Stimulated activated CD8-positive, alpha-beta memory T cell treated with anti-CD3 and anti-CD28 coated beads, Interleukin-4, amount 100 ng/mL, for 48 hours (primary cell): ENCODE measurements around the gene WDR73.
"Not testable (repeated sequence)": the region's sequence is repeated elsewhere in the genome, so short reads cannot be mapped to it uniquely, and the experiment has no call there.

Source experiments
- DNase-seq: peaks from one replicate; pipeline ENCODE4 v3.0.0-alpha.2; 2020

The WDR73 gene

DNA sequence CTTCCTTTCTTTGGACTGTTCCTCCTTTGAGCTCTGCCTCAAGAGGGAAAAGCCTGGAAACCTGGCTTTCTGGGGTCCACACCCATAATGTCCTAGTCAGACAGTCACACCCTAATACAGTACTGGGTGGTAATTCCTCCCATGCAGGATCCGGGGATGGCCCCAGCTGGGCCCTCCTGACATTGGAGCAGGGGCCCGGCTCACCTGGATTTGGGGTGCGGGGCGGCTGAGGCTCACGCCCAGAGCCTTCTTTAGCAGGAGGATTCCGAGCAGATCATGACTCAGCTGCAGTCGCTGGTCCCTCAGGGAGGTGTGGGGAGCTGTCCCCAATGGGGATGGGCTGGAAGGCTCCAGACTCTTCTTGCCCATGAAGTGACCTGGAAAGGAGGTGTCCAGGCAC is 2.9 kb upstream of the WDR73 start:
- no peak for DNase-seq

DNA sequence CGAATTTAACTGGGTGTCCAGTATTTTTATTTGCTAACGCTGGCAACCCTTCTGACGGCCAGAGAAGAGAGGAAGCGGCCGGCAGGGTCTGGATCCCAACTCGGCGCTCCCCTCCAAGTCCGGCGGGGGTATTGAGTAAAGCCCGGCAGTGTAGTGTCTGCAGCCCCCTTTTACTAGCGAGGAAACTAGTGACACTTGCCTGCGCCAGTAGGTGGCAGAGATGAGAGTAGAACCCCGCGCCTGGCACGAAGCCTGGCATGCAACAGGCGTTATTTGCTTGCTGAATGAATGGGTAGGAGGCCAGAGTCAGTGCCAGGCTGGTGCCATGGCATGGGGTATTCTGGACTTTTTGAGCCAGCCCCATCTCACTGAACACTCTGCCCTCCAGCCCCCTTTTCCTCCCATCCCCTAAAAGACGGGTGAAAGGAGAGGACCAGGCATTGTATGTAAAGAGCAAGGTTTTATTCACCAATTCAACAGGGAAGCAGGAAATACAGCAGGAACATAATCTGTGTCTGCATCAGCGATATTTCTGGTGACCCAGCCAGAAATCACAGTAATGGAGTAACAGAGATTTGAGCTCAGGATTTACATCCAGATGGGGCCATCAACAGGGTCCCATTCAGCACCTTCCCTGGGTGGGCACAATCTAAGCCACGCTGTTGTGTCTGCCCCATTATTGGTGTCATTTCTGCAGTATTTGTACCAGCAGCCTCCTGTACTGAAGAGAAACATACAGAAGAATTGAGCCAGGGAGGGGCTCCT is 788 bp upstream of the WDR73 start:
- DNase-seq, result peak; percentile 83

DNA sequence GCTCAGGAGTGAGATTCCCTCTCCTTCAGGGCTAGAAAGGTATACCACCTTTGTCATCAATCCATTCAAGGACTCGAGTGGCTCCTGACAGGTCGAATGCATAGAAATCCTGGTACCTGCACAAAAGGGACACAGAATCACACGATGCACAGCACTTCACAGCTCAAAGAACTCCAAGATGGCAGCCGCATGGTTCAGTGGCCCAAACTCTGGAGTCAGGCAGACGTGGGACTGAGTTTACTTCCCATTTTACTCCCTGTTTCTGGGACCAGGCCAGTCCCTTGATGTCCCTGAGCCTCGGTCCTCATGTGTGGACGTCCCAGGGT is 536 bp downstream of the WDR73 start:
- no peak for DNase-seq

DNA sequence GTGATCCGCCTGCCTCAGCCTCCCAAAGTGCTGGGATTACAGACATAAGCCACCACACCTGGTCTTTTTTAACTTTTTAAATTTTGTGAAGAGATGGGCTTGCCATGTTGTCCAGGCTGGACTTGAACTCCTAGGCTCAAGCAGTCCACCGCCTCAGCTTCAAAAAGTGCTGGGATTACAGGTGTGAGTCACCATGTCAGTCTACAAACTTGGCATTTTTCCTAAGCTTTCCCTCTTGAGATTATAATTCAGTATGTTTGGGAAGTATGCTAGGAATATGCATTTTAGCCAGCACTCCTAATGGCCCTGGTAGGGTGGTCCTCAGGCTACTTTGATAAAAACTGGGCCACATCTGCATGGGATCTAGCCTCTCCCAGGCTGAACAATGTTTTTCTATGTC is 4.4 kb downstream of the WDR73 start:
- no peak for DNase-seq

DNA sequence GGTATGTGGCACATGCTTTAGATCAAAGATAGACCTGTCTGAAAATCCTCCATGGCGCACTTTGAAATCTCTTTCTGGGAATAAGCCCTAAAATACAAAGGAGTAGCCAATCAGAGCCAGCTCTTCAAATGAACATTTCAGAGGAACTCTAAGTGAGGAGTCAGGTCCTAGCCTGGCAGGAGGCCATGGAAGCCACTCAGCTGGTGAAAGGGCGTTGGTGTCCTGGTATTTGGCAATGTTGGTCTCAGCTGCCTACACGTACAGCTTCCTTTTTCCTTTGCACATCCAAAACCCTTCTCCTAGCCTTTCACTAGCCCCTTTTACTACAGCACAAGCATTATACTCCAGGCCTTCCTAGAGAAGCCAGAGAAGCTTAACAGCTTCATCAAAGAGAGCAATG is 5.5 kb downstream of the WDR73 start:
- DNase-seq, result no peak

DNA sequence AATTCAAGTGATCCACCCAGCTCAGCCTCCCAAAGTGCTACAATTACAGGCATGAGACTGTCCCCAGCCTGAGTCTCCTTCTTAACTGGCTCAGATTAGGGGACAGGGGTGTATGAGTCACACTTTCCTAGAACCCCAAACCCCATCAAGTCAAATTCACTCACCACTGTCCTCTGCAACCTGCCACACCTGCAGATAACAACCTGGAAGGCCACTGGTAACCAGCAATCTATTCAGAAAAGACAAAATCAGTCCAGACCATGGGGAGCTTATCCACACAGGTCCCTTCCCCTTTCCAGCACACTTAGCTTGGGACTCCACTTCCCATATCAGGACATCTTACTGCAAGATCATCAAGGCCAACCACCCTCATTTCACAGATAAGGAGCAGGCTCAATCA is 6.4 kb downstream of the WDR73 start:
- no peak for DNase-seq

DNA sequence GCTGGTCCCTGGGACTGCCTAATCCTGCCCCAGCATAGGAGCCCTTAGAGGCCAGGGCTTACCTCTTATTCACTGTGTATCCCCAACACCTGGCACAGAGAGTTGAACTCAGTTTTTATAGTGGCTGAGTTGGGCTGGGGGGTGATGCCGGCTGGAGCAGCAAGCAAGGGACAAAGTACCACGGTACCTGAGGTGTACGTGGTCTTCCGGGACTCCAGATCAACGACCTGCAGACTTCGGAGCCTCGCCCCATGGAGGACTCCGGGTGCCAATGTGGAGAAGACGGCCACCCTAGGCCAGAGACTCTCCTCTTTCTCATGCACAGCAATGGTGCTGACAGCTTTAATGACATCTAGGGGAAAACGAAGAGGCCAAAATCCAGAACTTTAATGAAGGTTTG is 8.1 kb downstream of the WDR73 start:
- DNase-seq, result no peak

DNA sequence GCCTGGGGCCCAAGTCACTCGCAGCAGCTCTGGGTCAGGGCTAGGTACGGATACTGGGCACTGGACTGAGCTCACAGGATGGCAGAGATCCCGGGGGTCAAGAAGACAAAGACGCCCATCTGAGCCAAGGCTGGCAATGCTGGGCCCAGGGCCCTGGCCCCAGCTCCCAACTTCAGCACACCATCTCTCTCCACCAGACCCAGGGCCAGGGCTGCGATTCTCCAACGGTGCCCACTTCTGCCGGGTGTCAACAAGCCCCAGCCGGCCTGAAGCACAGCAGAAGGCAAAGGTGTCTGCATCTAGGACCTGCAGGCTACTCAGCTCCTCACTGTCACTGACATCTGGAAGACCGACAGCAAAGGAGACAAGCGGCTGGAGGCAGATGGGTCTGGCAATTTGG is 8.6 kb downstream of the WDR73 start:
- no peak for DNase-seq

DNA sequence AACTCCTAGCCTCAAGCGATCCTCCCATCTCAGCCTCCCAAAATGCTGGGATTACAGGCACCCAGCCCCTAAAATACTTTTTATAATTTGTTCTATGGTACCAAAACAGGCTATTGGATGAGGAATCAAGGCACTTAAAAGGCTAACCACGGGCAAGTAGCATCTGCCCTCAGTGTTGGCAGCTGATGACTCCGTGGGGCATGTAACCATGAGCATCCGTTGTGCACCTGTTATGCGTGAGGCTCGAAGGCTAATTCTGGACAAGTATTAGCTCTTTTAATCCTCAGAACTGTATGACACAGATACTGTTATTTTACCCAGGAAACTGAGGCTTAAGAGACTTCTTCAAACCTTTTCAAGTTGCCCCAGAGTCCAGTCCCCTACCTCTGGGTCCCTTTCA is 10.2 kb downstream of the WDR73 start:
- no peak for DNase-seq

DNA sequence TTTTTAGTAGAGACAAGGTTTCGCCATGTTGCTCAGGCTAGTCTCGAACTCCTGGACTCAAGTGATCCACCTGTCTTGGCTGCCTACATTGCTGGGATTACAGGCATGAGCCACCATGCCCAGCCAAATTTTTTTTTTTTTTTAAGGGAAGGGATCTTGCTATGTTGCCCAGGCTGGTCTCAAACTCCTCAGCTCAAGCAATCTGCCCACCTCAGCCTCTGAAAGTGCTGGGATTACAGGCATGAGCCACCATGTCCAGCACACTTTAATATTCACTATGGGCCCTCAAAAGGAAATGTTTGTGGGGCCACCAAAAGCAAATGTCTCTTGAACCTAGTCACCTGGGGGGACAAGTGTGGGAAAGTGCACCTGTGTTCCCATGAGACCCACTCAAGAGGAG is 11.4 kb downstream of the WDR73 start:
- not testable (repeated sequence) for DNase-seq

DNA sequence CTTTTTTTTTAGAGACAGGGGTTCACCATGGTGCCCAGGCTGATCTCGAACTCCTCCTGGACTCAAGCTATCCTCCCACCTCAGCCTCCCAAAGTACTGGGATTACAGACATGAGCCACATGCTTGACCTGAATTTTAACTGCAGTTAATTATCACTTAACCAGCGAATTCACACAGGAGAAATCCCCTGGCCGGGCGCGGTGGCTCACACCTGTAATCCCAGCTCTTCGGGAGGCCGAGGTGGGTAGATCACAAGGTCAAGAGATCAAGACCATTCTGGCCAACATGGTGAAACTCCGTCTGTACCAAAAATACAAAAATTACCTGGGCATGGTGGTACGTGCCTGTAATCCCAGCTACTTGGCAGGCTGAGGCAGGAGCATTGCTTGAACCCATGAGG is 12.2 kb downstream of the WDR73 start:
- not testable (repeated sequence) for DNase-seq

DNA sequence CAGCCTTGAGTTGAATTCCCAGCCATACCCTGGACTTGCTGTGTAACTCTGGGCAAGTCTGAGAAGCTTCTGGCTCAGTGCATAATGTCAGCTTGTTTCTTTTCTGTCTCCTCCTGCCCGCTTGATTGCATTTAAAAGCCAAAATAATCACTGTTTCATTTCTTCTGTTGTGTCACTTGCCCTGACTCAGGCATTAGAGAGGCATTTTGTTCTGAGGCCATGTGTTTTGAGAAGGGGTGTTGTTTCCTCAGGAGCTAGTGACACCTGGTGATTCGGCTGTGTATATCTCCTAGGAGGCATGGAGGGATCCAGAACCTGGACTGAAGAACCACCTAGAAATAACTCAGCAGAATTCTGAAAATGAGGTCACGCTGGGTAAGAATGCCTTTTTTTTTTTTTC is 16.0 kb downstream of the WDR73 start:
- DNase-seq, result no peak

DNA sequence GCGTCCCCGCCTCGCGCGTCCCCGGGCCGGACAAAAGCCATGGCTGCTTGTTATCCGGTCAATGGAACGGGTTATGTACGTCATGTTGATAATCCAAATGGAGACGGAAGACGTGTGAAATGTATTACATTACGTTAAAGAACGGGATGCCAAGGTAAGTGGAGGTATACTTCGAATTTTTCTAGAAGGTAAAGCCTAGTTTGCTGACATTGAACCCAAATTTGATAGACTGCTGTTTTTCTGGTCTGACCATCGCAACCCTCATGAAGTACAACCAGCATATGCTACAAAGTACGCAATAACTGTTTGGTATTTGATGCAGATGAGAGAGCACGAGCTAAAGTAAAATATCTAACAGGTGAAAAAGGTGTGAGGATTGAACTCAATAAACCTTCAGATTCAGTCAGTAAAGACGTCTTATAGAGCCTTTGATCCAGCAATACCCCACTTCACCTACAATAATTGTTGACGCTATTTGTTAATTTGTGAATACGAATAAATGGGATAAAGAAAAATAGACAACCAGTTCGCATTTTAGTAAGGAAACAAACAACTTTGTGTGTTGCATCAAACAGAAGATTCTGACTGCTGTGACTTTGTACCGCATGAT is 19.8 kb downstream of the WDR73 start:
- no peak for DNase-seq

DNA sequence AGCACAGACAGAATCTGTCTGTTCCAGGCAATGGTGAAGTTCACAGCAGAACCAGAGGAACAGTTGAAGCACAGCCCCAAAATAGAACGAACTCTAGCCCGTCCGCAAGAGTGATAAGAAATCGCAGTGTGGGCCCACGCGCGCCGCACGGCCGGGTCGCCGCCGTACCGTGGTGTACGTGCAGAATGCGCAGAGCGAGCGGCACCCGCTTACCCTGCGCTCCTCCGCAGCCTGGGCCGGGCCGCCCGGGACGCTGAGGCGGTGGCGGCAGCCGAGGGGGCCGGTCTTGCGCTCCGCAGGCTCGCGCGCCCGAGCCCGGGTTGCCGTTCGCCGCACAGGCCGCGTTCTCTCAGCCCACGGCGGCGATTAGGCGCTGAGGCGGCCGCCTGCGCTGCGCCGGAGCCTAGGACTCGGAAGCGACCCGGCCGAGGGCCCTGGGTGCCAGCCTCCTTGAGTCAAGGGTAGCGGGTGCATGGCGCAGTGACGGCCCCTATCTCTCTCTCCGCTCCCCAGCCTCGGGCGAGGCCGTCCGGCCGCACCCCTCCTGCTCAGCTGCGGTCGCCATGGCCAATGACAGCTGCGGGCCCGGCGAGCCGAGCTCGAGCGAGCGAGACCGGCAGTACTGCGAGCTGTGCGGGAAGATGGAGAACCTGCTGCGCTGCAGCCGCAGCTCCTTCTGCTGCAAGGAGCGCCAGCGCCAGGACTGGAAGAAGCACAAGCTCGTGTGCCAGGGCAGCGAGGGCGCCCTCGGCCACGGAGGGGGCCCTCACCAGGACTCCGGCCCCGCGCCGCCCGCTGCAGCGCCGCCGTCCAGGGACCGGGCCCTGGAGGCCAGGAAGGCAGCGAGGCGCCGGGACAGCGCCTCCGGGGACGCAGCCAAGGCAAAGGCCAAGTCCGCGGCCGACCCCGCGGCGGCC is 20.5 kb downstream of the WDR73 start:
- DNase-seq, result peak; percentile 79

DNA sequence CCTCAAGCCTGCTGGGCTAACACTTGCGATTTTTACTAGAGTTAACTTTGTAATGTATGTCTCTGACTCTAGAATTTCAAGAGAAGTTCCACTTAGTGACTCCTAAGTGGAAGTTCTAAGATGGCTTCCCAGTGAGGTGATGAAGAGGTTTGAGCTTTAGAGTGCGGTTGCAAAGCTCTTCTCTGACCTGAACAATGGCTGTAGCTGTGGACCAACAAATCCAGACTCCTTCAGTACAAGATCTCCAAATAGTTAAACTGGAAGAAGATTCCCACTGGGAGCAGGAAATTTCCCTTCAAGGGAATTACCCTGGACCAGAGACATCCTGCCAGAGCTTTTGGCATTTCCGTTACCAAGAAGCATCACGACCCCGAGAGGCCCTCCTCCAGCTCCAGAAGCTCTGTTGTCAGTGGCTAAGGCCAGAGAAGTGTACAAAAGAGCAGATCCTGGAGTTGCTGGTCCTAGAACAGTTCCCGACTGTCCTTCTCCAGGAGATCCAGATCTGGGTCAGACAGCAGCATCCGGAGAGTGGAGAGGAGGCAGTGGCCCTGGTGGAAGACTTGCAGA is 22.3 kb downstream of the WDR73 start:
- no peak for DNase-seq

DNA sequence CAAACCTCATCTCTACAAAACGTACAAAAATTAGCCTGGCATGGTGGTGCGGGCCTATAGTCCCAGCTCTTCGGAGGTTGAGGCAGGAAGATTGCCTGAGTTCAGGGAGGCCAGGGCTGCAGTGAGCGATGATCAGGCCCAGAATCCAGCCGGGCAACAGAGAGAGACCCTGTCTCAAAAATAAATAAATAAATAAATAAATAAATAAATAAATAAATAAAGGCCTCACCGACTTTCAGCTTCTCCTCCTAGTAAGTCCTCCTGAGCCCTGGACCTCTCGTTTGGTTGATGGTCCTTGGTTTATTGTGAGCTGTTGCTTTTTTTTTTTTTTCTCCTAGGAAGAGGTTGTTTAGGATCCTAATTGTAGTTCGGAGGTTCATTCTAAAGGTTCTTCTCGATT is 25.1 kb downstream of the WDR73 start:
- no peak for DNase-seq

DNA sequence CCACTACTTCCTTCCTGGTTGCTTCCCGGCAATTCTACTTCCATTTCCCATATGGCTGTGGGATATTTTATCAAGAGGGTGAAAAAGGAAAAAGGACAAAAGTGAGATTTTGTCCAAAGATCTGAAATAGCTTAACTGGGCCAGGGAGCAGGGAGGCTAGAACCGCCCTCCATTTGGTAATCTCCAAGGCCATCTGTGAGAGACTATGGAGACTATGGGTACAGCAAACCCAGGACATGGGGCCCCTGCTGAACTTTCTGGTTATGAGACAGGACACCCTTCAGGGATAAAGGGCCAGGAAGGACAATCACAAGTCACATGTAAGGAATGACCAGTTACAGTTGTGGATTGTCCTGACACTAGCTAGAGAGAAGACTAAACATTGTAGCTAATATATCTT is 29.0 kb downstream of the WDR73 start:
- DNase-seq, result no peak

DNA sequence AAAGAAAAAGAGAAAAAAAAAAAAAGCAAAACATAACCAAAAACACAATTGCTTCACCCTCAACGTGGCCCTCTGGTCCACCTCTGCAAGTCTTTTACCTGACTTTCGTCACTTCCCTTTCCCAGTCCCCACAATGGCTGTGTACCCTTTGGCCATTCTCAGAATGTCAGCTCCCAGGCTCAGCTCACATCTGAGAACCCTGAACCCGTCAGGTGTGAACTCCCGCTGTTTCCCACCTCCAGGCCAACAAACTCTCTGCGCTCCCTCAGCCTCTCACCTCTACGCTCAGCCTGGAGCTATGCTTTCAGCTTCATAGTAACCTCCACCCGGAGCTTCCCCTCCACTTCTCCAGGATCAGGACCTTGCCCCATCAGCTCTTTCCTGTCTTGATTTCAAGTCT is 29.7 kb downstream of the WDR73 start:
- DNase-seq, result no peak

DNA sequence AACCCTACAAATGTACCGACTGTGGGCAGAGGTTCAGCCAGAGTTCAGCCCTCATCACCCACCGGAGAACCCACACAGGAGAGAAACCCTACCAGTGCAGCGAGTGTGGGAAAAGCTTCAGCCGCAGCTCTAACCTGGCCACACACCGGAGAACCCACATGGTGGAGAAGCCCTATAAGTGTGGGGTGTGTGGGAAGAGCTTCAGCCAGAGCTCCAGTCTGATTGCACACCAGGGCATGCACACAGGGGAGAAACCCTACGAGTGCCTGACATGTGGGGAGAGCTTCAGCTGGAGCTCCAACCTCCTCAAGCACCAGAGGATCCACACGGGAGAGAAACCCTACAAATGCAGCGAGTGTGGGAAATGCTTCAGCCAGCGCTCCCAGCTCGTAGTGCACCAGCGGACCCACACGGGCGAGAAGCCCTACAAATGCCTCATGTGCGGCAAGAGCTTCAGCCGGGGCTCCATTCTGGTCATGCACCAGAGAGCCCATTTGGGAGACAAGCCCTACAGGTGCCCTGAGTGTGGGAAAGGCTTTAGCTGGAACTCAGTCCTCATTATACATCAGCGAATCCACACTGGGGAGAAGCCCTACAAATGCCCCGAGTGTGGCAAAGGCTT is 32.6 kb downstream of the WDR73 start:
- no peak for DNase-seq

DNA sequence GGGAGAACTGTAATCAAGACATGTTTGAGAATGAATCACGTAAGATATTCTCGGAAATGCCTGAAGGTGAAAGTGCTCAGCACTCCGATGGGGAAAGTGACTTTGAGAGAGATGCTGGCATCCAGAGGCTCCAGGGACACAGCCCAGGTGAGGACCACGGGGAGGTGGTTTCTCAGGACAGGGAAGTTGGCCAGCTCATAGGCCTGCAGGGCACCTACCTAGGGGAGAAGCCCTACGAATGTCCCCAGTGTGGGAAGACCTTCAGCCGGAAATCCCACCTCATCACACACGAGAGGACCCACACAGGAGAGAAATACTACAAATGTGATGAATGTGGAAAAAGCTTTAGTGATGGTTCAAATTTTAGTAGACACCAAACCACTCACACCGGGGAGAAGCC is 33.5 kb downstream of the WDR73 start:
- no peak for DNase-seq

DNA sequence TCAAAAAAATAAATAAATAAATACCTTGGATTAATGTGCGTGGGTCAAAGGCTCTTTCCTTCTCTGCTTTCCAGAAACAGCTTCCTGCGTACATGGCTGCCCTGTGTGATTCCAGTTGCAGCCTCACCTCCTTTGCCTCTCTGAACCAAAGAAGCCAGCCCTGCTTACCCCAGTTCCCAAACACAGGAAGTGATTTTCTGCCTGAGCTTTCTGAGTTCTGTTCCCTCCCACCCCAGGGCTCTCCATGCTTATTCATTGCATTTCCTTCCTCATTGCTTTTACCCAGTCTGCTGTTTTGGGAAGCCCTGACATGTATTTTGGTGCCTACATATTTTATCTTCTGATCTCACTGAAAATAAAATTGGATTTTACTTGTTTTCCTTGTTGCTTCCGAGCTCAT is 37.8 kb downstream of the WDR73 start:
- no peak for DNase-seq

DNA sequence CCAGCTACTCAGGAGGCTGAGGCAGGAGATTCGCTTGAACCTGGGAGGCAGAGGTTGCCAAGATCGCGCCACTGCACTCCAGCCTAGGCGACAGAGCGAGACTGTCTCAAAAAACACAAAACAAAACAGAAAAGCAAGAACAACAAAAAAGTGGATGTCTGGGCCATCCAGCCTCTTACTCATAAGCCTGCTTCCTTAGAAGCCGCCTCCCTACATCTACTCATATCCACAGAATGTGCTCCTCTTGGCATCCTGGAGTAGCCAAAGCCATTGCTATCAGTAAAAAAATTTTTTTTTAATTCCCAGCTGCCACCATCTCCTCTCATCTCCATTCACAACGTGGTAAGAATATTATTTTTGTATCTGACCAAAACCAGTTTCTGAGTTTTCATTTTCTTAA is 42.5 kb downstream of the WDR73 start:
- no peak for DNase-seq

DNA sequence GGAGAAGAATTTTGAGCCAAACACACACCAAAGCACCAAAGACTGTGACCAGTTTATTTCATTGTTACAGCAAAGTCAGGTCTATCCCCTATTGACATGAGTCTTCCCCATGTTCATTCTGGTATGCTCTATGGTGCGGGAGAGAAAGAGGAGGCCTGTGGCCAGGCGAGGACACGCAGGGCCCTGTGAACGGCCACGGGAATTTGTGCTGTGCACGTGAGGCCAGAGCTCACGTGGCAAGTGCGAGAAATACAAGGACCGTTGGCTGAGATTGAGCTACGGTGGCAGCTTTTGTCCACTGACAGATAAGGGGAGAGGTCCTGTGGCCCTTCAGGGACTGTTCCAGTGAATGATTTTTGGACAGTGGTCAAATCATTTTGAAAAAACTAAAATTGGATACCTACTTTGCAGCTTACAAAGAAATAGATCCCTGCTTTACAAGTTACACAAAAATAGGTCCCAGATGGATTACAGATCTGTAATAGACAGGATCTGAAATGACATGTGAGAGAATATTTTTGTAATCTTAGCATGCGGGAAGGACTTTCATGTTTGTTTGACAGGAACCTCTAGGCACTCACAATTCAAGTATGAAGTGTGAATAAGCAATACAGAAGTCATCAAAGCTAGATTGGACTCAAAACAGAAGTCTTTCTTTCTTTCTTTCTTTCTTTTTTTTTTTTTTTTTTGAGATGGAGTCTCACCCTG is 44.1 kb downstream of the WDR73 start:
- no peak for DNase-seq
